ENCODE data around the gene ZFPM1.

The ZFPM1 gene

GRCh38 chr16:88493879-88494278, 40.8 kb downstream of the ZFPM1 start:
- TF ChIP-seq EZH2phosphoT487 (conservative IDR thresholded peaks at IDR 0.05; ENCODE audit: low read length), result no peak
- no peak for TF ChIP-seq CTCF (IDR thresholded peaks at IDR 0.05; ENCODE audit: insufficient read depth, low read length, poor library complexity, severe bottlenecking)
- no peaks in the 10 kb centered on the region for H4K20me1 ChIP-seq (ENCODE audit: low read depth, low read length)

GRCh38 chr16:88494335-88495154, 41.5 kb downstream of the ZFPM1 start:
- no peaks in the 10 kb centered on the region for H3K9me2 ChIP-seq (replicated peaks; ENCODE audit: insufficient read depth, low read length)
- H3K27me3 ChIP-seq (ENCODE audit: low read length), result no peaks in the 10 kb centered on the region
- H3K4me3 ChIP-seq (ENCODE audit: insufficient read depth, low read length, poor library complexity, severe bottlenecking), result no peak overlapping the region
- H3K9me3 ChIP-seq (ENCODE audit: insufficient read depth, low read length), result no peaks in the 10 kb centered on the region
- no peak overlapping the region for H3K9ac ChIP-seq (ENCODE audit: low read length)
- no peaks in the 10 kb centered on the region for H3F3A ChIP-seq (ENCODE audit: insufficient read depth)
- no peak overlapping the region for H2AFZ ChIP-seq (ENCODE audit: low read depth, low read length, severe bottlenecking)
- H3K27ac ChIP-seq (ENCODE audit: low read depth, low read length), result no peak overlapping the region
- H3K36me3 ChIP-seq (ENCODE audit: low read length), result no peaks in the 10 kb centered on the region
- no peak overlapping the region for H3K4me2 ChIP-seq (ENCODE audit: low read depth, low read length, poor library complexity, severe bottlenecking)
- no peak for TF ChIP-seq EZH2phosphoT487 (conservative IDR thresholded peaks at IDR 0.05; ENCODE audit: low read length)
- no peak for TF ChIP-seq CTCF (IDR thresholded peaks at IDR 0.05; ENCODE audit: insufficient read depth, low read length, poor library complexity, severe bottlenecking)
- H4K20me1 ChIP-seq (ENCODE audit: low read depth, low read length), result no peaks in the 10 kb centered on the region
- H3K79me2 ChIP-seq (ENCODE audit: insufficient read depth, low read length), result no peaks in the 10 kb centered on the region

More at GRCh38 chr16:88493879-88494278, 40.8 kb downstream of the ZFPM1 start:
- no peak overlapping the region for H3K4me2 ChIP-seq (ENCODE audit: low read depth, low read length, poor library complexity, severe bottlenecking)
- H3K9me3 ChIP-seq (ENCODE audit: insufficient read depth, low read length), result no peaks in the 10 kb centered on the region
- no peak overlapping the region for H2AFZ ChIP-seq (ENCODE audit: low read depth, low read length, severe bottlenecking)
- no peaks in the 10 kb centered on the region for H3K36me3 ChIP-seq (ENCODE audit: low read length)
- no peak overlapping the region for H3K27ac ChIP-seq (ENCODE audit: low read depth, low read length)
- H3K9me2 ChIP-seq (replicated peaks; ENCODE audit: insufficient read depth, low read length), result no peaks in the 10 kb centered on the region
- no peaks in the 10 kb centered on the region for H3K79me2 ChIP-seq (ENCODE audit: insufficient read depth, low read length)
- H3F3A ChIP-seq (ENCODE audit: insufficient read depth), result no peaks in the 10 kb centered on the region
- H3K9ac ChIP-seq (ENCODE audit: low read length), result no peak overlapping the region
- H3K27me3 ChIP-seq (ENCODE audit: low read length), result no peaks in the 10 kb centered on the region
- H3K4me3 ChIP-seq (ENCODE audit: insufficient read depth, low read length, poor library complexity, severe bottlenecking), result no peak overlapping the region

- Histone ChIP-seq H4K20me1 (ENCODE audit: low read depth, low read length) (no peaks in the 10 kb centered on the region), H3K4me2 (ENCODE audit: low read depth, low read length, poor library complexity, severe bottlenecking) (no peak overlapping the region), H3K4me3 (ENCODE audit: insufficient read depth, low read length, poor library complexity, severe bottlenecking) (no peak overlapping the region), H2AFZ (ENCODE audit: low read depth, low read length, severe bottlenecking) (no peak overlapping the region), H3K36me3 (ENCODE audit: low read length) (no peaks in the 10 kb centered on the region), H3K27me3 (ENCODE audit: low read length) (no peaks in the 10 kb centered on the region), H3K27ac (ENCODE audit: low read depth, low read length) (no peak overlapping the region), H3K9me2 (replicated peaks; ENCODE audit: insufficient read depth, low read length) (no peaks in the 10 kb centered on the region), H3K79me2 (ENCODE audit: insufficient read depth, low read length) (no peaks in the 10 kb centered on the region), H3K9me3 (ENCODE audit: insufficient read depth, low read length) (no peaks in the 10 kb centered on the region), H3K9ac (ENCODE audit: low read length) (no peak overlapping the region), H3F3A (ENCODE audit: insufficient read depth) (no peaks in the 10 kb centered on the region)
- no peak for TF ChIP-seq CTCF (IDR thresholded peaks at IDR 0.05; ENCODE audit: insufficient read depth, low read length, poor library complexity, severe bottlenecking)
Observed at GRCh38 chr16:88495268-88495772, 42.2 kb downstream of the ZFPM1 start.

All from SU-DHL-6 (cell line).